Measurements from ENCODE around the gene PLCG1.

DNA sequence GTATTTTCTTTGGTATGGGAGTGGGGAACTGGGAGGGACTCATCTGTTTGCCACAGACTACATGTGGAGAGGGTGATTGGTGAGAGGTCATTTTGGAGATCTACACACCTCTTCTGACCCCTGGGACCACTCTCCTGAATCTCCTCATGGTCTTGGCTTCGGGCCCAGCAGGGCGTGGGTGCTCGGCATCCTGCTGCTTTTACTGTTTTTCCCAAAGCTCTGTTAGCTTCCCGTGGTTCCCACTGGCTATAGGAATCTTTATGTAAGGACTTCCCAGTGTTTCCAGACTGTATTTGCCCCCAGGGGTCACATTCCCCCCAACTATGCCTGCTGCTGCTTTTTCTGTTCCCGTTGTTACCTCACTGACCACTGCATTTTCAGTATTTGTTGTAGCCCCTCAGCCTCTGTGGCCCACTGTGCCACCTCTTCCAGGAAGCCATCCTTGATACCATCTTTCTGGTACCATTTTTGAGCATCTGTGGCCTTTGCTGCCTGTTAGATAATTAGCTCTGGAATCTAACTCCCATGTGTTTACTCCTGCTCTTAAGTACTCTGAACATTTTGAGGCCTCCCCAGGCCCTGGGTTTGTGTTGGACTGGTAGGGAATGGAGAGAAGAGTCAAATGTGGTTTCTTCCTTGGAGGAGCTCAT lies 14.9 kb downstream of the PLCG1 start:
- no peak for TF ChIP-seq ZNF70 (CRISPR knock-in tag; IDR thresholded peaks at IDR 0.05)
- TF ChIP-seq, protein P1, sequence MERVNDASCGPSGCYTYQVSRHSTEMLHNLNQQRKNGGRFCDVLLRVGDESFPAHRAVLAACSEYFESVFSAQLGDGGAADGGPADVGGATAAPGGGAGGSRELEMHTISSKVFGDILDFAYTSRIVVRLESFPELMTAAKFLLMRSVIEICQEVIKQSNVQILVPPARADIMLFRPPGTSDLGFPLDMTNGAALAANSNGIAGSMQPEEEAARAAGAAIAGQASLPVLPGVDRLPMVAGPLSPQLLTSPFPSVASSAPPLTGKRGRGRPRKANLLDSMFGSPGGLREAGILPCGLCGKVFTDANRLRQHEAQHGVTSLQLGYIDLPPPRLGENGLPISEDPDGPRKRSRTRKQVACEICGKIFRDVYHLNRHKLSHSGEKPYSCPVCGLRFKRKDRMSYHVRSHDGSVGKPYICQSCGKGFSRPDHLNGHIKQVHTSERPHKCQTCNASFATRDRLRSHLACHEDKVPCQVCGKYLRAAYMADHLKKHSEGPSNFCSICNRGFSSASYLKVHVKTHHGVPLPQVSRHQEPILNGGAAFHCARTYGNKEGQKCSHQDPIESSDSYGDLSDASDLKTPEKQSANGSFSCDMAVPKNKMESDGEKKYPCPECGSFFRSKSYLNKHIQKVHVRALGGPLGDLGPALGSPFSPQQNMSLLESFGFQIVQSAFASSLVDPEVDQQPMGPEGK (CRISPR knock-in tag; IDR thresholded peaks at IDR 0.05; ENCODE audit: borderline replicate concordance): no peak
- TF ChIP-seq GLIS3 (CRISPR knock-in tag; IDR thresholded peaks at IDR 0.05): no peak
- TF ChIP-seq TOX (CRISPR knock-in tag; IDR thresholded peaks at IDR 0.05; ENCODE audit: borderline replicate concordance): no peak
- TF ChIP-seq PPARA (CRISPR knock-in tag; IDR thresholded peaks at IDR 0.05; ENCODE audit: borderline replicate concordance): no peak
- no peak for TF ChIP-seq ZFP30 (CRISPR knock-in tag; IDR thresholded peaks at IDR 0.05)
- TF ChIP-seq ZNF565 (CRISPR knock-in tag; conservative IDR thresholded peaks at IDR 0.05; ENCODE audit: low read depth): no peak
- no peak for TF ChIP-seq RARB (CRISPR knock-in tag; IDR thresholded peaks at IDR 0.05)
- no peak for TF ChIP-seq ZFP3 (CRISPR knock-in tag; IDR thresholded peaks at IDR 0.05)
- TF ChIP-seq, protein P2, sequence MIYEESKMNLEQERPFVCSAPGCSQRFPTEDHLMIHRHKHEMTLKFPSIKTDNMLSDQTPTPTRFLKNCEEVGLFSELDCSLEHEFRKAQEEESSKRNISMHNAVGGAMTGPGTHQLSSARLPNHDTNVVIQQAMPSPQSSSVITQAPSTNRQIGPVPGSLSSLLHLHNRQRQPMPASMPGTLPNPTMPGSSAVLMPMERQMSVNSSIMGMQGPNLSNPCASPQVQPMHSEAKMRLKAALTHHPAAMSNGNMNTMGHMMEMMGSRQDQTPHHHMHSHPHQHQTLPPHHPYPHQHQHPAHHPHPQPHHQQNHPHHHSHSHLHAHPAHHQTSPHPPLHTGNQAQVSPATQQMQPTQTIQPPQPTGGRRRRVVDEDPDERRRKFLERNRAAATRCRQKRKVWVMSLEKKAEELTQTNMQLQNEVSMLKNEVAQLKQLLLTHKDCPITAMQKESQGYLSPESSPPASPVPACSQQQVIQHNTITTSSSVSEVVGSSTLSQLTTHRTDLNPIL (CRISPR knock-in tag; IDR thresholded peaks at IDR 0.05; ENCODE audit: low read depth): no peak

Data from SK-N-SH treated with all-trans-retinoic acid at 6 μM for 48 hours (cell line).